CD4-positive, alpha-beta T cell treated with Interferon alpha-2 for 1 hour (primary cell): ENCODE measurements around the gene PTPRA.

ENCODE experiments used
- DNase-seq, 2 donors: peaks; one replicate each; pipeline ENCODE4 v3.0.0-alpha.2; 2020 to 2022

The PTPRA gene

DNA sequence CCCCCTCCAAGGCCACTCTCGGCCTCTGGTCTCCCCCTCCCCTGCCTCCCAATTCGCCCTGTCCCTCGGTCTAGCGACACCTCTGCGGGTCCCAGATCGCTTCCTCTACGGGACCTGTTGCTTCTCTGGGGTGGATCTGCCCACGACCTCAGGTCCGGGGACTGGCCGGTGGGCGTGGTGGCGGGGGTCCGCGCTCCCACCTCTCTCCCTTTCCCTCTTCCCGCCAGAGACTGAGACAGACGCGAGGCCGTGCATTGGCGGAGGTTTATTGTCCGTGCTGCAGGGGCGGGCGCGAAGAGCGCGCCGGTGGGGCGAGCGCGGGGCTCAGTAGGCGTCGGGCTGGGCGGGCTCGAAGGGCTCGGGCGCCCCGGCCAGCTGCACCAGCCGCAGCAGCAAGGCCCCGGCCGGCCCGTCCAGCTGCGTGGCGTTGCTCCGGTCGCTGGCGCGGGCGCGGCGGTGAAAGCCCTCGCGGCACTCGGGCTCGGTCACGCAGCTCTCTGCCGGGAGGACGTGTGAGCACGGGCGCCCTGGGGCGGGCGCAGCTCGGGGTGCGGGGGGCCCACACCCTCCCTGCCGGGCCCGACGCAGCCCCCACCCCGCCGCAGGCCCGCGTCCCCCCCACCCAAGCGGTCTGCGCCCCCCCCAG lies 209.1 kb downstream of the PTPRA start:
- DNase-seq, result no peak

DNA sequence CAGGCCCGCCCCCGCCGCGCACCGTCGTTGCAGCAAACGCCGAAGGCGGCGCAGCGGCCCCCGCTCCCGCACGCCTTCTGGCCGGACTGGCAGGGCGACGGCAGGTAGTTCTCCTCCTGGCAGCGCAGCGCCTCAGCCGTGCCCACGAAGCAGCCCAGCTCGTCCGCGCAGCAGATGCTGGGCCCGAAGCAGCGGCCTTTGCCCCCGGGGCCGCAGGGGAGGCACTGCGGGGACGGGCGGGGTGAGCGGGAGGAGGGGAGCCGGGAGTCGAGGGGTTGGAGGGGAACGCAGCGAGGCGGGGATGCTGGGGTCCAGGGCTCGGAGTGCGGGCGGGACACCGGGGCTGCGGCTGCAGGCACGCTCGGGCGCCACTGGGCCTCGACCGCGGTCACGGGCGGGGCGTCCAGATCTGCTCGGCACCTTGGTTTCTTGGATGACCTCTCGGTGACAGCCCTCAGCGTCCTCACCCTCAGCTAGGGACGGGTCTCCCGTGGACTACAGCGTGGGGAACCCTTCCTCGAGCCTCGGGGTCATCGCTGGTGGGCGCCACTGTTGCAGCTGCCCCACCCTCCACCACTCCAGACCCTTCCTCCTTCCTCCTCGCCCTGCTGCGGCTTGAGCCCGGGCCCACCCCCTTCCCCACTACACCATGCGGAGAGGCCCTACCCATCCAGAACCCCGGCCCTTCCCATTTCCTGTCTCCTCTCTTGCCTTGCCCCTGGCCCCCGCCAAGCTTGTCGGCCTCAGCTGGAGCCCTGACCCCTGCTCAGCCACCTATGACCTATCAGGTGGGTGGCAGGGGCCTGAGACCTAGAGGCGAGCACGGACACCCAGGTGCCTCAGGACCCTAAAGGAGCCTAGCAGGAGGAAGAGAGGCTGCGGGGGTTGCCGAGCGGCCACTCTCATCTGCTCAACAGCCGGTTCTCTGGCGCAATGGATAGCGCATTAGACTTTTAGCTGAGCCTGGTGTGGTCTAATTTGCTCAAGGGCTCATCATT lies 210.0 kb downstream of the PTPRA start:
- DNase-seq, result no peak

DNA sequence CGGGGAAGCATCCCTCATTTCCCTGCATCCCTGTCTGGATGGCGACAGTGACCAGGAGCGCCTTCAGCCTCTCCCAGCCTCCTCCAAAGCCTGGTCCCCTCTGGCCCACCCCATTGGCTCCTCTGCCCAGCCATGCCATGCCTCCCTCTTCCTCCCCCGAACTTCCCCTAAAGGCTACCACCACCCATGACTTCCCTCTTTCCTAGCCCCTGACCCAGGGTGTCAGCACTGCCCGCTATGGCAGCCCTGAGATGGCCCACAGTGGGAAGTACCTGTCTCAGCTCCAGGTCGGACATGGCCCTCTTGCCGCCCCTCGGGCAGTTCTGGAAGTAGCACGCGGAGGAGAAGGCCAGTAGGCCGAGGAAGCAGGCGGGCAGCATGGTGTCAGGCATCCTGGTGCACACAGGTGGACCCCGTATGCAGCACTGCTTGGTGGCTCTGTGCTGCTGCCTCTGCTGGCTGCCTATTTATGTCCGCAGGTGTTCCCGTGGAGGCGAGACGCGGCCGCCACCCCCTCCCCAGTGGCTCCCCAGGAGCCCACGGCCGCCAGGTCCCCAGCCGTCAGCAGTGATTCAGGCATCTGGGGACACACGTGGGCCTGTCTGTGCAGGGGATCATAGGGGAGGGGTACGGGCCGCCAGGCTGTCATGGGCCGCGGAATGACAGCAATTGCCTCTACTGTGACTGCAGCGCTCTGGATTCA lies 211.2 kb downstream of the PTPRA start, which contains the start of gene AVP:
Gene AVP, minus strand, starts transcription at position 442 of the 703 bp plus-strand sequence. Its CDS starts 50 bp downstream, at position 392.
- no peak for DNase-seq

DNA sequence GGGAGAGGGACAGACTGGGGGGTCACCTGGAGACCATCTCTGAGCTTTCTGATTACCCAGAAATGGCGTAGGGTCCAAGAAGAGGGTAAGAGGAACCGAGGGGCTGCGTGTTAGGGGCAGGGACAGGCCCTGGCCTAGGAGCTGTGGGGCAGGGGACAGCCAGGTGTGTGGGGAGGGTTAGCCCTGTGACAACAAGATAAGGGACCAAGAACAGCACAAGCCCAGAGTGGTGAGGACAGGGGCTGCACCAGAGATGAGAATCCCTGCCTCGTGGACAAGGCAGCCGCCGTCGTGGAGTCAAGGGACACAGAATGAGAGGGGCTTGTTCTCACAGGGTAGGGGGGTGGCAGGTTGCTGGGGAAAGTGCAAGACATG lies 211.7 kb downstream of the PTPRA start:
- no peak for DNase-seq

DNA sequence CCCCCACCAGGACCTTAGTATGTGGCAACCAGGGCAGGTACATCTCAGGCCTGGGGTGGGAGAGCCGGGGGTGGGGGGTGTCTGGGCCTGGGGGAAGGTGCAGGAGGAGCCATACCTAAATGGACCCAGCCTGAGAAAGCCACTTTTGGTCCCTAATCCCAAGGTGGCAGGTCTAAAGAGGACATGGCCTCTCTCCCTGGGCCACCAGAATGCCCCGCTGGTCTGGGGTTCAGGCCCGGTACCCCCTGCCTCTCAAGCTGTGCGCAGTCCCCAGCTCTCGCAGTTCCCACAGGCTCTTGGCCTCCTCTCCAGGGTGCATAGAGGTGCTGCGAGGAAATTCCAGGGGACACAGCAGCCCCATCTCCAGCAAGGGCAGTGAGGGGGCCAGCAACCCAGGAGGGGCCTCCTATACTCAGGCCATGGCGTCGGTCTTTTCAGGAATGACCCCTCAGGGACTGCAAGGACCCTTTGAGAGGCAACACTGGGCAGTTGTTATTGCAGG lies 212.3 kb downstream of the PTPRA start:
- no peak for DNase-seq

DNA sequence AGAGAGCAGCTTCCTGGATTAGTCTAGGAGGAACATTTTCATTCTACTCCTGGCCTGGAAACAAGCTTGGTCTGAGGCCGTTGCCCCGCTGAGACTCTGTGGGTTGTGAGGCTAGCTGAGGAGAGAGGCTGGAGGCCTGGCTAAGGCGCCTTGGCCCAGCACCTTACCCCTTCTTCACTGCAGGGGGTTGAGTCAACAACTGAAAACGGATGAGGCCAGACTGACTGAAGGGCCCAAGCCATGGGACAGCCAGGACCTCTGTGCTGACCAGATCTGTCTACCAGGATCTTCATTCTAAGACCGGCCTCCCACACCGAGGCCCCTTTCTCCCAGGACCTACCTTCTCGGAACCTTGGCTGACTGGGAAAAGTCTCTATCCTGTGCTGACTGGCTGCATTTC lies 214.8 kb downstream of the PTPRA start:
- no peak for DNase-seq
